ENCODE results near the gene FNIP2. TPM values are rescaled to one million over a fixed set of nuclear protein-coding genes. Genes with fewer than 3 reads are reported as not detected.

FNIP2 gene
- total and polyA plus RNA-seq, 4 donors: 8.8 to 88.7 (median 23.5) TPM

GRCh38 chr4:158724637-158725036 lies 44.2 kb upstream of the FNIP2 start:
- H3K36me3 ChIP-seq (ENCODE audit: control insufficient read depth in 4 of 4, insufficient read depth in 3 of 4, low read depth in 1 of 4, low read length in 3 of 4): peaks cover 0 to 10% (median 7%) of the 10 kb centered on the region in 4 donors
- 84% methylated on average over 4 of the region's 4 CpGs for WGBS
- H3K4me3 ChIP-seq (ENCODE audit: low read depth in 1 of 3, low read length in 3 of 3): no peak overlapping the region
- DNase-seq (ENCODE audit: low spot score): no peak
- H3K4me1 ChIP-seq (ENCODE audit: control insufficient read depth in 4 of 4, insufficient read depth in 4 of 4, low read length in 3 of 4): peaks cover 0 to 18% (median 6%) of the 10 kb centered on the region in 4 donors
- no peak overlapping the region for H3K27ac ChIP-seq (ENCODE audit: low read depth in 1 of 2, low read length in 2 of 2)
- H3K27me3 ChIP-seq (ENCODE audit: control insufficient read depth in 4 of 4, insufficient read depth in 4 of 4, low read length in 3 of 4): no peaks in the 10 kb centered on the region
- H3K9ac ChIP-seq (ENCODE audit: low read depth in 1 of 2, low read length in 2 of 2): no peak overlapping the region
- no peaks in the 10 kb centered on the region for H3K9me3 ChIP-seq (ENCODE audit: control insufficient read depth in 4 of 4, low read length in 3 of 4)
- TF ChIP-seq ZBTB33 (IDR thresholded peaks at IDR 0.05) (no peak), EGR1 (IDR thresholded peaks at IDR 0.05; ENCODE audit: low read depth in 2 of 2) (no peak), HNF4G (IDR thresholded peaks at IDR 0.05) (no peak), MAX (IDR thresholded peaks at IDR 0.05) (no peak), YY1 (IDR thresholded peaks at IDR 0.05) (no peak), GABPA (IDR thresholded peaks at IDR 0.05 in 1 of 2, conservative IDR thresholded peaks at IDR 0.05 in 1 of 2) (no peak), TAF1 (conservative IDR thresholded peaks at IDR 0.05) (no peak), SP1 (IDR thresholded peaks at IDR 0.05) (no peak), FOXA2 (IDR thresholded peaks at IDR 0.05) (no peak), JUND (IDR thresholded peaks at IDR 0.05) (no peak), HNF4A (conservative IDR thresholded peaks at IDR 0.05) (no peak), RXRA (IDR thresholded peaks at IDR 0.05) (no peak)
- TF ChIP-seq, protein P1, sequence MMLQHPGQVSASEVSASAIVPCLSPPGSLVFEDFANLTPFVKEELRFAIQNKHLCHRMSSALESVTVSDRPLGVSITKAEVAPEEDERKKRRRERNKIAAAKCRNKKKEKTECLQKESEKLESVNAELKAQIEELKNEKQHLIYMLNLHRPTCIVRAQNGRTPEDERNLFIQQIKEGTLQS (IDR thresholded peaks at IDR 0.05): no peak

DNA sequence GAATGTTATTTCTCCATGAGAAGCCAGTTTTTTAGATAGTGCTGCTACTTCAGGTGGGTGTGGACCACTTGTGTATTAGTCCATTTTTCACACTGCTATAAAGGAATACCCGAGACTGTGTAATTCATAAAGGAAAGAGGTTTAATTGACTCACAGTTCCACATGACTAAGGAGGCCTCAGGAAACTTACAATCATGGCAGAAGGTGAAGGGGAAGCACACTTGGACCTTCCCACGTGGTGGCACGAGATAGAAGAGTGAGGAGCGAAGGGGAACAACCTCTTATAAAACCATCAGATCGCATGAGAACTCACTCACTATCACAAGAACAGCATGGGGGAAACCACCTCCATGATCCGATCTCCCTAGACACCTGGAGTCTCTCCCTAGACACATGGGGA lies 42.2 kb upstream of the FNIP2 start:
- Histone ChIP-seq H3K27me3 (ENCODE audit: control insufficient read depth in 4 of 4, insufficient read depth in 4 of 4, low read length in 3 of 4) (no peaks in the 10 kb centered on the region), H3K4me1 (ENCODE audit: control insufficient read depth in 4 of 4, insufficient read depth in 4 of 4, low read length in 3 of 4) (peaks cover 0 to 14% (median 6%) of the 10 kb centered on the region in 4 donors), H3K9ac (ENCODE audit: low read depth in 1 of 2, low read length in 2 of 2) (no peak overlapping the region), H3K36me3 (ENCODE audit: control insufficient read depth in 4 of 4, insufficient read depth in 3 of 4, low read depth in 1 of 4, low read length in 3 of 4) (no peaks in the 10 kb centered on the region), H3K27ac (ENCODE audit: low read depth in 1 of 2, low read length in 2 of 2) (no peak overlapping the region), H3K4me3 (ENCODE audit: low read depth in 1 of 3, low read length in 3 of 3) (no peak overlapping the region), H3K9me3 (ENCODE audit: control insufficient read depth in 4 of 4, low read length in 3 of 4) (no peaks in the 10 kb centered on the region)
- no peak for DNase-seq (ENCODE audit: low spot score)
- WGBS: 83% methylated on average over 6 of the region's 6 CpGs
- TF ChIP-seq FOXA1 (IDR thresholded peaks at IDR 0.05) (no peak), HNF4A (conservative IDR thresholded peaks at IDR 0.05) (no peak), HNF4G (IDR thresholded peaks at IDR 0.05) (no peak), TAF1 (conservative IDR thresholded peaks at IDR 0.05) (no peak), RXRA (IDR thresholded peaks at IDR 0.05) (no peak), SP1 (IDR thresholded peaks at IDR 0.05) (no peak), JUND (IDR thresholded peaks at IDR 0.05) (no peak), YY1 (IDR thresholded peaks at IDR 0.05) (no peak), NR2F2 (IDR thresholded peaks at IDR 0.05) (no peak), FOXA2 (IDR thresholded peaks at IDR 0.05) (no peak)
- TF ChIP-seq, protein P2, sequence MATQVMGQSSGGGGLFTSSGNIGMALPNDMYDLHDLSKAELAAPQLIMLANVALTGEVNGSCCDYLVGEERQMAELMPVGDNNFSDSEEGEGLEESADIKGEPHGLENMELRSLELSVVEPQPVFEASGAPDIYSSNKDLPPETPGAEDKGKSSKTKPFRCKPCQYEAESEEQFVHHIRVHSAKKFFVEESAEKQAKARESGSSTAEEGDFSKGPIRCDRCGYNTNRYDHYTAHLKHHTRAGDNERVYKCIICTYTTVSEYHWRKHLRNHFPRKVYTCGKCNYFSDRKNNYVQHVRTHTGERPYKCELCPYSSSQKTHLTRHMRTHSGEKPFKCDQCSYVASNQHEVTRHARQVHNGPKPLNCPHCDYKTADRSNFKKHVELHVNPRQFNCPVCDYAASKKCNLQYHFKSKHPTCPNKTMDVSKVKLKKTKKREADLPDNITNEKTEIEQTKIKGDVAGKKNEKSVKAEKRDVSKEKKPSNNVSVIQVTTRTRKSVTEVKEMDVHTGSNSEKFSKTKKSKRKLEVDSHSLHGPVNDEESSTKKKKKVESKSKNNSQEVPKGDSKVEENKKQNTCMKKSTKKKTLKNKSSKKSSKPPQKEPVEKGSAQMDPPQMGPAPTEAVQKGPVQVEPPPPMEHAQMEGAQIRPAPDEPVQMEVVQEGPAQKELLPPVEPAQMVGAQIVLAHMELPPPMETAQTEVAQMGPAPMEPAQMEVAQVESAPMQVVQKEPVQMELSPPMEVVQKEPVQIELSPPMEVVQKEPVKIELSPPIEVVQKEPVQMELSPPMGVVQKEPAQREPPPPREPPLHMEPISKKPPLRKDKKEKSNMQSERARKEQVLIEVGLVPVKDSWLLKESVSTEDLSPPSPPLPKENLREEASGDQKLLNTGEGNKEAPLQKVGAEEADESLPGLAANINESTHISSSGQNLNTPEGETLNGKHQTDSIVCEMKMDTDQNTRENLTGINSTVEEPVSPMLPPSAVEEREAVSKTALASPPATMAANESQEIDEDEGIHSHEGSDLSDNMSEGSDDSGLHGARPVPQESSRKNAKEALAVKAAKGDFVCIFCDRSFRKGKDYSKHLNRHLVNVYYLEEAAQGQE (IDR thresholded peaks at IDR 0.05): no peak
- TF ChIP-seq, protein P1 (IDR thresholded peaks at IDR 0.05): no peak
- TF ChIP-seq, protein P3, sequence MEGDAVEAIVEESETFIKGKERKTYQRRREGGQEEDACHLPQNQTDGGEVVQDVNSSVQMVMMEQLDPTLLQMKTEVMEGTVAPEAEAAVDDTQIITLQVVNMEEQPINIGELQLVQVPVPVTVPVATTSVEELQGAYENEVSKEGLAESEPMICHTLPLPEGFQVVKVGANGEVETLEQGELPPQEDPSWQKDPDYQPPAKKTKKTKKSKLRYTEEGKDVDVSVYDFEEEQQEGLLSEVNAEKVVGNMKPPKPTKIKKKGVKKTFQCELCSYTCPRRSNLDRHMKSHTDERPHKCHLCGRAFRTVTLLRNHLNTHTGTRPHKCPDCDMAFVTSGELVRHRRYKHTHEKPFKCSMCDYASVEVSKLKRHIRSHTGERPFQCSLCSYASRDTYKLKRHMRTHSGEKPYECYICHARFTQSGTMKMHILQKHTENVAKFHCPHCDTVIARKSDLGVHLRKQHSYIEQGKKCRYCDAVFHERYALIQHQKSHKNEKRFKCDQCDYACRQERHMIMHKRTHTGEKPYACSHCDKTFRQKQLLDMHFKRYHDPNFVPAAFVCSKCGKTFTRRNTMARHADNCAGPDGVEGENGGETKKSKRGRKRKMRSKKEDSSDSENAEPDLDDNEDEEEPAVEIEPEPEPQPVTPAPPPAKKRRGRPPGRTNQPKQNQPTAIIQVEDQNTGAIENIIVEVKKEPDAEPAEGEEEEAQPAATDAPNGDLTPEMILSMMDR (IDR thresholded peaks at IDR 0.05; ENCODE audit: low read depth, low read length, missing input control): no peak

Data from liver (tissue), 9 donors.